Globus pallidus (tissue), 1 donor: ENCODE results near the gene RPS6KC1.
"Not testable (repeated sequence)": the region's sequence is repeated elsewhere in the genome, so short reads cannot be mapped to it uniquely, and the experiment has no call there.

Experiments used
- DNase-seq: peaks from one replicate; pipeline ENCODE4 v3.0.0-alpha.2; 2015; ENCODE audit warnings: low spot score

Gene RPS6KC1

GRCh38 chr1:213154056-213154685, 103.1 kb downstream of the RPS6KC1 start:
- DNase-seq, result no peak

GRCh38 chr1:213159376-213159775, 108.3 kb downstream of the RPS6KC1 start:
- DNase-seq, result no peak

- not testable (repeated sequence) for DNase-seq
Observed at GRCh38 chr1:213160442-213160841, 109.4 kb downstream of the RPS6KC1 start.

DNA sequence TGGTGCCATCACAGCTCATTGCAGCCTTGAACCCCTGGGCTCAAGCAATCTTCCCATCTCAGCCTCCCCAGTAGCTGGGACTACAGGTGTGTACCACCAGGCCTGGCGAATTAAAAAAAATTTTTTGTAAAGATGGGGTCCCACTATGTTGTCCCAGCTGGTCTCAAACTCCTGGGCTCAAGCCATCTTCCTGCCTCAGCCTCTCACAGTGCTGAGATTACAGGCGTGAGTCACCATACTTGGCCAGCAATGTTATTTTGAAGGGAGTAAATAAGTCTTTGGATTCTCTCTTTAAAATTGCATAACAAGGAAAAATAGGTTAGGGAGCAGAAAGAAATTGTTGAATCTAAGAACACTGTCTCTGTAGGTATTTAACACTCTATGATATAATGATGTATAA, 111.3 kb downstream of the RPS6KC1 start:
- no peak for DNase-seq

- DNase-seq, result no peak
Observed at GRCh38 chr1:213162862-213163261, 111.8 kb downstream of the RPS6KC1 start.

- DNase-seq, result no peak
Observed at GRCh38 chr1:213163278-213163711, 112.3 kb downstream of the RPS6KC1 start.

DNA sequence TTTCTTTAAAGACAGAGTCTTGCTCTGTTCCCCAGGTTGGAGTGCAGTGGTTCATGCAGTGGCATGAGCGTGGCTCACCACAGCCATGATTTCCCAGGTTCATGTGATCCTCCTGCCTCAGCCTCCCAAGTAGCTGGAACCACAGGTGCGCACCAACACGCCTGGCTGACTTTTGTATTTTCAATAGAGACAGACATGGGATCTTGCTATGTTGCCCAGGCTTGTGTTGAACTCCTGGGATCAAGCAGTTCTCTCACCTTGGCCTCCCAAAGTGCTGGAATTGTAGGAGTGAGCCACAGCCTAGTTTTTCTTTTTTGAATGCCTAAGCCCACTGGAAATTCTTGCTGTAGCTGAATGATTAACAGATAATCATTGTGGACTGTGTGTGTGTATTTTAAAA, 113.5 kb downstream of the RPS6KC1 start:
- DNase-seq, result no peak

GRCh38 chr1:213166852-213167251, 115.8 kb downstream of the RPS6KC1 start:
- peak; percentile 11 for DNase-seq

GRCh38 chr1:213171711-213172110, 120.7 kb downstream of the RPS6KC1 start:
- DNase-seq, result no peak

GRCh38 chr1:213176341-213176740, 125.3 kb downstream of the RPS6KC1 start:
- no peak for DNase-seq

GRCh38 chr1:213179784-213180183, 128.7 kb downstream of the RPS6KC1 start:
- no peak for DNase-seq

GRCh38 chr1:213180833-213181232, 129.8 kb downstream of the RPS6KC1 start:
- no peak for DNase-seq

DNA sequence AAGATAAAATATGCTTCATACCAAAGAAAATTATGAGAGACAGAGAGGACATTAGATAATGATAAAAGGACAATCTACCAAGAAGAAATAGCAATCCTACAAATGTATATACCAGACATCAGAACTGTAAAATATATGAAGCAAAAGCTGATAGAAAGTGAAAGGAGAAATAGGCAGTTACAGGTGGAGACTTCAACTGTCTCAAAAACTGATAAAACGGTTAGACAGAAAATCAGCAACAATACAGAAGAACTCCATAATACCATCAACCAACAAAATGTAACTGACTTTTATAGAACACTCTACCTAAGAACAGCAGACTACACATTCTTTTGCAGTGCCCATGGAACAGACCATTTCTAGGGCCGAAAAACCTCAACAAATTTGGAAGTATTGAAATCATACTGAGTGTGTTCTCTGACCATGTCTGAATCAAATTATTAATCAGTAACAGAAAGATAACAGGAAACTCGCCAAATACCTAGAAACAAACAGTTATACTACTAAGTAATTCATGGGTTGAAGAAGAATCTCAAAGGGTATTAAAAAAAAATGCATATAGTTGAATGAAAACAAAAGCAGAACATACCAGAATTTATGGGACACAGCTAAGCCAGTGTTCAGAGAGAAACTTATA, 132.1 kb downstream of the RPS6KC1 start:
- DNase-seq, result no peak

GRCh38 chr1:213186168-213186567, 135.1 kb downstream of the RPS6KC1 start:
- no peak for DNase-seq

- no peak for DNase-seq
Observed at GRCh38 chr1:213192026-213192425, 141.0 kb downstream of the RPS6KC1 start.

DNA sequence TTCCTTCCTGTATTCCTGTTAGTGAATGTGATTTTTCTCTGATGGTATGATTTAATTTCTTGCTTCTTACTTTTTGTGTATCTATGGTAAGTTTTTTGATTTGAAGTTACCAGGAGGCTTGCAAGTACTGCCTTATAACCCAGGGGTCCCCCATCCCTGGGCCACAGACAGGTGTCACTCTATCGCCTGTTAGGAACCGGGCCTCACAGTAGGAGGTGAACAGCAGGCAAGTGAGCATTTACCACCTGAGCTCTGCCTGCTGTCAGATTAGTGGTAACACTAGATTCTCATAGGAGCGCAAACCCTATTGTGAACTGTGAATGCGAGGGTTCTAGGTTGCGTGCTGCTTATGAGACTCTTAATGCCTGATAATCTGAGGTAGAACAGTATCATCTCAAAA, 143.3 kb downstream of the RPS6KC1 start:
- DNase-seq, result no peak

- DNase-seq, result no peak
Observed at GRCh38 chr1:213194855-213195254, 143.8 kb downstream of the RPS6KC1 start.

- not testable (repeated sequence) for DNase-seq
Observed at GRCh38 chr1:213196328-213197054, 145.4 kb downstream of the RPS6KC1 start.

- no peak for DNase-seq
Observed at GRCh38 chr1:213200630-213201029, 149.6 kb downstream of the RPS6KC1 start.

DNA sequence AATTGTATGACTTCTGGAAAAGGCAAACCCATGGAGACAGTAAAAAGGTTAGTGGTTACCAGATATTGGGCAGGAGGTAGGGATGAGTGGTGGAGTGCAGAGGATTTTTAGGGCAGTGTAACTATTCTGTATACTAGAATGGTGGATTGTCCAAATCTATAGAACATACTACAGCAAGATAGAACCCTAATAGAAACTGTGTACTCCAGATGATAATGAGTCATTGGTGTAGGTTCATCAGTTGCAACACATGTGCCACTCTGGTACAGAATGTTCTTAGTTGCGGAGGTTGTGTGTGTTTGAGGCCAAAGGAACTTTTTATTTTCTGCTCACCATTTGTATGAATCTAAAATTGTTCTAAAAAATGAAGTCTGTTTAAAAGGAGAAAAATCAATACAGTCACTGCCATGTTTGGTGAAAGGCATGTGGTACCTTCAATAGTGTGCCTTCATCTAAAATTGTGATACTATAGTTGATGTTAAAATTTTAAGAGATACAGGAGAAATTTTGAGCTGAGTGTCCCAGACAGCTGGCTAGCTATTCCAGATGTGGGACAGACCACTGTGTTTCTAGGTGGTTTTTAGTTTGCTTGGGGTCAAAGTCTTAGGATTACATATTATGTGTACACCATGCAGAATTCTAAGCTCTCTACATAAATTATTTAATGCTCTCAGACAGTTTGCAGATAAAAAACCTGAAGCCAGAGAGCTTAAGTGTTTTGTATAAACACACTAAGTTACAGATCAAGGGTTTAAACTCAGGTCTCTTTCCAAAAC, 150.5 kb downstream of the RPS6KC1 start:
- DNase-seq, result no peak

DNA sequence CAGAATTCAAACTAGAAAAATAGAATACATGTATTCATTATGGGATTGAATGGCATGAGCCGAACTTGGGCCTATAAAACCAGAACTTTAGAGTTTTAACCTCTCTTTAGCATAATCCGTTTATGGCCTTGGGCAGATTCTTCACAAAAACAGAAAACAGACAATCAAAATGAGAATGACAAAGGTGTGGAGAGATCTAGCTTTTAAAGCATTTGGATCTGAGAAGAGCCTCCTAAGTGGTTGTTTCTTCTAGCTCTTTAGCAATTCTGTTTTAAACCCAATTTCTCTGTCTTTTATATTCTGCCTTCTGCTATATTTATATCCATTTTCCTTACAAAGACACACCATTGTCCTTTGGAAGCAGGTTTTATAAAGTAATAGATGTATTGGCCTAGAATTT, 160.2 kb downstream of the RPS6KC1 start:
- DNase-seq, result no peak

DNA sequence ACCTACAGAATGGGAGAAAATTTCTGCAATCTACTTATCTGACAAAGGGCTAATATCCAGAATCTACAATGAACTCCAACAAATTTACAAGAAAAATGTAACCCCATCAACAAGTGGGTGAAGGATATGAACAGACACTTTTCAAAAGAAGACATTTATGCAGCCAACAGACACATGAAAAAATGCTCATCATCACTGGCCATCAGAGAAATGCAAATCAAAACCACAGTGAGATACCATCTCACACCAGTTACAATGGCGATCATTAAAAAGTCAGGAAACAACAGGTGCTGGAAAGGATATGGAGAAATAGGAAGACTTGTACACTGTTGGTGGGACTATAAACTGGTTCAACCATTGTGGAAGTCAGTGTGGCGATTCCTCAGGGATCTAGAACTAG, 168.0 kb downstream of the RPS6KC1 start:
- not testable (repeated sequence) for DNase-seq
